Activated CD8-positive, alpha-beta memory T cell treated with anti-CD3 and anti-CD28 coated beads, Interleukin-2, amount 50 U/mL, for 48 hours (primary cell): Measurements from ENCODE around the gene PTPDC1.
"Not testable (repeated sequence)": the region's sequence is repeated elsewhere in the genome, so short reads cannot be mapped to it uniquely, and the experiment has no call there.

ENCODE experiments used
- DNase-seq: peaks from one replicate; pipeline ENCODE4 v3.0.0-alpha.2; 2020

The PTPDC1 gene

GRCh38 chr9:94096819-94097577 is 12.7 kb downstream of the PTPDC1 start:
- no peak for DNase-seq

GRCh38 chr9:94097788-94098414 is 13.6 kb downstream of the PTPDC1 start:
- DNase-seq, result no peak

- DNase-seq, result no peak
Observed at GRCh38 chr9:94100152-94100879, 16.1 kb downstream of the PTPDC1 start.

GRCh38 chr9:94101162-94101853 is 17.0 kb downstream of the PTPDC1 start:
- no peak for DNase-seq

- no peak for DNase-seq
Observed at GRCh38 chr9:94108584-94108983, 24.3 kb downstream of the PTPDC1 start.

GRCh38 chr9:94110821-94111252 is 26.6 kb downstream of the PTPDC1 start:
- no peak for DNase-seq

GRCh38 chr9:94111446-94111845 is 27.2 kb downstream of the PTPDC1 start:
- no peak for DNase-seq

- DNase-seq, result no peak
Observed at GRCh38 chr9:94112716-94113465, 28.6 kb downstream of the PTPDC1 start.

- DNase-seq, result not testable (repeated sequence)
Observed at GRCh38 chr9:94120088-94120487, 35.8 kb downstream of the PTPDC1 start.

- no peak for DNase-seq
Observed at GRCh38 chr9:94120854-94121376, 36.7 kb downstream of the PTPDC1 start.

GRCh38 chr9:94126844-94127243 is 42.6 kb downstream of the PTPDC1 start:
- no peak for DNase-seq

- DNase-seq, result no peak
Observed at GRCh38 chr9:94127806-94128205, 43.5 kb downstream of the PTPDC1 start.

GRCh38 chr9:94128580-94128979 is 44.3 kb downstream of the PTPDC1 start:
- DNase-seq, result no peak

- no peak for DNase-seq
Observed at GRCh38 chr9:94134629-94135028, 50.4 kb downstream of the PTPDC1 start.

- no peak for DNase-seq
Observed at GRCh38 chr9:94135222-94135621, 51.0 kb downstream of the PTPDC1 start.

- no peak for DNase-seq
Observed at GRCh38 chr9:94139672-94140417, 55.6 kb downstream of the PTPDC1 start.

- DNase-seq, result no peak
Observed at GRCh38 chr9:94140418-94140780, 56.1 kb downstream of the PTPDC1 start.

GRCh38 chr9:94140791-94141790 is 56.8 kb downstream of the PTPDC1 start:
- DNase-seq, result no peak

GRCh38 chr9:94142353-94142752 is 58.1 kb downstream of the PTPDC1 start:
- DNase-seq, result no peak

GRCh38 chr9:94144394-94144793 is 60.1 kb downstream of the PTPDC1 start:
- no peak for DNase-seq
